NCI-H128 (cell line): ENCODE results near the gene MYH3.
"Not testable (repeated sequence)": the region's sequence is repeated elsewhere in the genome, so short reads cannot be mapped to it uniquely, and the experiment has no call there.

Experiments used
- DNase-seq: peaks from one replicate; lab custom pipeline; 2025; ENCODE audit not compliant: unreplicated experiment; lab: John Stamatoyannopoulos, UW

The MYH3 gene

DNA sequence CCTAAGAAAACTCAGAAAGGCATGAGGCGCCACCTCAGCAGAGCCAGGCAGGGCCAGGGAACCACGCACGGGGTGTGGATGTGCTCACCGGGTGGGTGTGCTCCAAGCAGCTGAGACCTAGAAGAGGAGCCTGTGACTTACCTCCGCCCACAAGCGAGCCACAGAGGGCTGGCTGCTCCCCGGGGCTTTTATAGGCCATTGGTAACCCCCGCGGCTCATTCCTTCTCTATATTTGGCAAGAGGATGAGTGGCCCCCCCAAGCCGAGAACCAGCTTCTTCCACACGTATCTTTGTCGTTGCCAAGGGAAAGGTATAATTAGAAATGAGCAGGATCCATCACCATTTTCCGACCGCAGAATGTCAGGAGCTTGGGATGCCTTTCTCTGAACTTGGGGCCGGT lies at the start of gene MYH3:
MYH3 (minus strand) TSS at position 162 of the 400 bp plus-strand sequence. CDS start 2,245 bp downstream, outside the sequence.
- no peak for DNase-seq

DNA sequence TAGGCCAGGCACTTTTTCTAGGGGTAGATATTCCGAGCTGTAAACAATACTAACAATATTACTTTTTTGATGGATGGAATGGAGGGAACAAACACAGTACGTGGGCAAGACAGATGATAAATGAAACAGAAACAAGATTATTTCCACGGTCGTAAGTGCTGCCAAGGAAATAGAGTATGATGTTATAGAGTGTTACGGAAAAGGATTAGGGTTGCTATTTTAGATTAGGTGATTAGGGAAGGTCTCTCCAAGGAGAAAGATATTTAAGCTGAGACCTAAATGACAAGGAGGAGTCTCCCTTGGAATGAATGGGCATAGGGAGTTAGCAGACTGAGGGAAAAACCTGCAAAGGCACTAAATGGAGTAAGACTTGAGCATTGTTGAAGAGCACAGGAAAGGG lies 48.6 kb upstream of the MYH3 start:
- DNase-seq, result no peak

DNA sequence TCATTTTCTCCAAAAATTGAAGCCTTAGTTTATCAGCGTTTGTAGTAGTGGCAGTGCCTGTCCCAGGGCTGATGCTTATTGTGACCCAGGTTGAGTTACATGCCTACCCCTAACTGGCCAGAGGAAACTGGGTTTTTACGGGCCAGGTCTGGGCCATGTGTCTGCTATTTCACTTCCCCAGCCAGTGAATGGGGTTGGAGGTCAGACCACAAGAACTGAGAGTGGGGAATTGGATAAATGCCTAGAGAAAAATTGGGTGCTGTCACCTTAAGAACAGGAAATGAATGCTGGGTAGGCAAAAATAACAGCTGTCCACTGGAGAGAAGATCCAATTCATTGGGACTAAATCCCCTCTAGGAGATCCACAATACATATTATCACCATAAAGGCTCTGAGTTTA lies 45.5 kb upstream of the MYH3 start:
- no peak for DNase-seq

DNA sequence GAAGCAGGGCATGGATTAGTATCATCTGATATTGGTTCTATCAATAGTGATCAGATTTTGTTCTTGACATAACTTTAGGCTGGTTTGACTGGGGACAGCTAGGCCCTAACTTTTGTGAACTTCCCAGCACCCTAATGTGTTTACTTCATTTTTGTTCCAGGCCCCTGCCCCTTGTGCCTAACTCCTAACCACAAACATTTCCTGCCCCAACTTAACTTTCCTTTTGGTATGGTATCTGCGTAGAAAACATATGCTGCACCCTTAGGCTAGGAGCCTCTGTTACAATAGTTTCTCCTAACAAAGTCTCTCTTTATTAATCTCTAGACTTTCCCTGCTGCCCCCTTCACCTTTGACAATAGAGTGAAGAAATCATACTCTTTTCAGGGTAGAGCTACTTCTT lies 42.7 kb upstream of the MYH3 start:
- no peak for DNase-seq

DNA sequence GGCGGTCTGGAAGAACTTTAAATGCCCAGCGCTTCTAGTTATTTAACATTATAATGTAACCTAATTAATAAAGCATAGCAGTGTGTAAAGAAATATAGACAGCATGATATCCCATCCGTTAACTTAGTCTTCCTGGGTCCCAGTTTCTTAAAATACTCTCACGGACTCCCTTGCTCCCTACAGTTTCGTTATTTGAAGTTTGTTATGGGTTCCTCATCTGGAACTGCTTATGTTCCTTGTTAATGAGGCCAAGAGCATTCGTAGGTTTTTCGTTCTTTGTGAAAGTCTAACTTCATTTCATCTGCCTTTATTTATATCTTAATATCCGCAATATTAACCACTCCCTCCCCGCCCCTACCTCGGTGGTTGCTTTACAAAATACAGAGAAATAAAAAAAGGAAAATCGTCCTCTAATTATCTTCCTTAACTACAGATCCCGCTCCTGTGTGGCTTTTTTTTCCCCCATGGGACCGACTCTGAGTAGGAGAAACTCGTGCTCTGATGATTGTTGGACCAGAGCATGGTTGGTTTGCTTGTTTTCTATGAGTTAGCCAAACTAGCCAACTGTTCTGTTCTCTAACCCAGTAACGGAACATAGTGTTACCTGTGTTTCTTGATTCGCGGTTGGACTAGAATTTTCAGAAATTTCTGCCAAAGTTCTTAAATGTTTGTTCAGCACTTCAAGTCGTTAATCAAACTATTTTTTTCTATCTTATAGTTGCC lies 41.1 kb upstream of the MYH3 start:
- DNase-seq, result no peak

DNA sequence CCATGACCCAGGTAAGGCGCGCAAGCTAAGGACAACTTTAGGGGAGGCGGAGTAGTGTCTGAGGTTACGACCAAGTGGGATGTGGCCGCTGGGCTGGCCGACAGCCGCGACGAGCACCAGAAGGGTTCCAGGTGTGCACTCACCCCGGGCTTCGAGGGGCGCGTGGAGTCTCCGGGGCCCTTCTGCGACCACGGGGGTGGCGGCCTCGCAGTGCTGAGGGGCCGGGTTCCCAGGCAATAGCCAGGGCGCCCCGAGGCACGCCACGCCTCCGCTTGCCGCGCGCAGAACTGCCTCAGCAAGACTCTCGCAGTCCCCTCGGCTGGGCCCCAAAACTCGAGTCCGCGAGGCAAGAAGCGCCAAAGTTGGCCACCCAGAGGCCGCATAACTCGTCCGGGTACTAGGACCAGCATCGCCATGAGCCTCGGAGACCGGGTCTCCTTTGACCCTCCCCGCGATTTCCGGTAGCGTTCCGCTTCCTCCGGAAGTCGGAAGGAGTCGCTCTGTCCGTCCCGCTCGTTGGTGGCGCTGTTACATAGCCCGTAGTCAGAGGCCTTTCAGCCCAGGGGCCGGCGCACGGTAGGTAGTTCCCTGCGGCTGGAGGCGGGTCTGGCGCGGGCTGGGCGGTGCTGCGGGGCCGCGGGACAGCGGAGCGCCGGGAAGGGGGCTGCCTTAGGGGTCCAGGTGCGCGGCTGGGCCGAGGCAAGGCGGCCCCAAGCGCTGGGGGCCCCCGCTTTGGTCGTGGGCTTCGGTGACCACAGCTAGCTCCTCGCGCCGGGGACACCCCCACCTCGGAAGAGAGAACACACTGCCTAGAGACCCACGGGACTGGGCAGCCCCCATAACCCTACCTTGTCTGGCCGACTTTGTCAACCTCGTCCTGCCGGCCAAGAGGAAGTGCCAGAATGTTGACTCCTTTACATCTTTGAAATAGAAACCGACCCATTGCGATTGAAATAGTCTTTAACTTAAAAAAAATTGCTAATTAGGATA lies 40.3 kb upstream of the MYH3 start, which contains the start of the genes ADPRM and SCO1:
ADPRM (plus strand) TSS at position 503 of the 990 bp plus-strand sequence. CDS start 7,333 bp downstream, outside the sequence.
SCO1 (minus strand) TSS at position 442 of the 990 bp plus-strand sequence; CDS start at position 416, 26 bp downstream.
- DNase-seq, result peak; percentile 60

DNA sequence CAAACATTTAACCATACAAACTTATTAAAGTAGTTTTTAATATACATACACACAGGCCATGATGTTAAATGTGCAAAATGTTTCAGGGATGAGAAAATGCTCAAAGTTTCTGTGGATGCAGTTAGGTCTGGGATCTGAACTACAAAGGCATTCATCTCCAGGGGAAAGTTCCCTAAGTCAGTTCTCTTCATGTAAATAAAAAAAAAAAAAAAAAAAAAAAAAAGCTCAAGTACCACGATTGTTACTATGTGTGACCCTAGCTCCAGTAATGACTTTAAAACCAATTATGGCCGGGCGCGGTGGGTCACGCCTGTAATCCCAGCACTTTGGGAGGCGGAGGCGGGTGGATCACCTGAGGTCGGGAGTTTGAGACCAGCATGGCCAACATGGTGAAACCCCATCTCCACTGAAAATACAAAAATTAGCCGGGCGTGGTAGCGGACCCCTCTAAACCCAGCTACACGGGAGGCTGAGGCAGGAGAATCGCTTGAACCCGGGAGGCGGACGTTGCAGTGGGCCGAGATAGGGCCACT lies 38.8 kb upstream of the MYH3 start:
- DNase-seq, result not testable (repeated sequence)

DNA sequence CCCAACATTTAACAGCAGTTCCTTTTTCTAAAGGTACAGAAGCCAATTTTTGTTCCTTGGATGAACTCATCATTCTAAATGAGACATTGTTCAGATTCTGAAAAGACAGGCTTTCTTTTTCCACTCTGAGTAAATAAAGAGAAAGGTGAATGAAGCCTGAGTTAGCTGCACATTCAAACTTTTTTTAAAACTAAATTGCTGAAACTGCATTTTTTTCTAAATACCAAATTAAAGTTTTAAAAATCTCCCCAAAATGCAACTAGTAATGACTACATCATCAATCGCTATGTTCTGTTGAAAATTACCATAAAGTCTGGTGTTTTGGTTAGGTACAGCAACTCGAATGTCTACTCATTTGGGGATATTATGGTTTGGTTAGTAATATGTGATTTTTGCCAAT lies 30.4 kb upstream of the MYH3 start:
- no peak for DNase-seq

DNA sequence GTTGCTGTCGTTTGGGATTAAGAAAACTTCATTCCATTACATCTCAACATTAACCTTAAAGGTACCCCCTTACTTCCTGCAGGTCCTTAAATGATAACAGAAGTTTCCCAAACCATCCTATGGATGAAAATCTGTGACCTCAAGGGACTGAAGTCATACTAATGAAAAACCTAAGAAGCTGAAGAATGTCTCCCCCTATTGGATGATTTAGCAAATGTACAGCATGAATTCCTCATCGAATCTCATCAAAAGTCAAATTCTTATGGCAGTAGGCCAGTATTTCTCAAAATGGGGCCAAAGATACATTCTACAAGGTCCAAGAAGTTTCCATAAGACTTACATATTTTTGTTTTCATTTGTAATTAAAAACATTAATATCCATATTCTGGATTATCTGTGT lies 26.7 kb upstream of the MYH3 start:
- DNase-seq, result no peak

DNA sequence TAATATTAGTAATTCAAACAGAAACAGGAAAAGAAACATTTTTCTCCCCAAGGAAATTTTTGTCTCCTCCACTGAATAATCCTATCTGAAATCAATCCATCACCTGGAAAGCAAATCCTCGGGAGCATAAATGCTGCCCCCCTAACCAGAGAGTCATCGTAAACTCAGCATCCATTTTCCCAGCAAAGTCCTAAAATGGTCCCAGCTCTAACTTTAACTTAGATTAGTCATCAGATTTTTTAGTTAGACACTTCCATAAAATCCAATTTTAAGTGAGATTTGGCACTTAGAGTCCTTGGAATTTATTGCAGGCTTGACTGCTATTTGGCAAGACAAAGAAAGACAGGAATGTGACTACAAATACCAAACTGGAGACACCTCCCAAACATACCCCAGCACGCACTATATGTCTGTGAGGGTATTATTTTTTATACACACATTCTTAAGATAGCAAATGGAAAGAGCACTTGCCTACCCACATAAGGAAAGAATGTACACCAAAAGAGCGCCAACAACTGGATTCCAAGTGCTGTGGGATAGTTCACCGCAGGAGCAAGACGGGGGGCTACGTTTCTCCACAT lies 24.8 kb upstream of the MYH3 start:
- no peak for DNase-seq

DNA sequence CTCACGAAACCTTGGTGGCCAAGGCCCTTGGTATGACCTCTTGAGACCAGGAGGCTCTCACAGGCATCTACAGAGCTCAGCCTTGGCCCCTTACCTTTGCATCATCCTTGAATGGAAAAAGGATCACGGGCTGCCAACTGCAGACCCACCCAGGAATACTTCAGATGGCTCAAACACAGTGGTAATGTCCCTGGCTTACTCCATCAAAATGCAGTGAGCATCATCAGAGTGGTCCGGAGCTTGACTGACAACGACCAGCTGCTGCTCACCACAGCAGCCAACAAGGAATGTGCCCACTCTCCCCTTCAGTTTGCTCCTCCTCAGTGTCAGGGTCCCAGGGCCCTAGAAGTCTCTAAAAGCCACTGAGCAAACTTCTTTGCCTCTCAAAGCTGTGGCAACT lies 17.6 kb upstream of the MYH3 start:
- no peak for DNase-seq

DNA sequence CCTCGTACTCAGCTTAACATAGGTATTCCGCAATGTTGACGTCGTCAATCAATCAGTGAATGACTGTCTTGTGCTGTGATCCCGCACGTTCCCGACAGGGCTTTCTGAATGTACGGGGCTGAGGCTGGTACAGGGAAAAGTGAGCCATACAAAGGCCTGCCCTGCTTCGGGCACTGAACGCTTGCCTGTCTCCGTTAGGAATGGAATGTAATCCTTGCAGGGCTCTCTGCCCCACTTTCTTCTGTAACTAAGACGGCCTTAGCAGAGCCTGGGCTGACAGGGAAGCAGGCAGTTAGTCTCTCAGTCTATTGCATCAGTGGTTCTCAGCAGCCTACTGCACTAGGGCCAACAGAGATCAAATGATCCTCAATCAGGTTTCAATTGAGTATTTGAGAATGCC lies 16.2 kb upstream of the MYH3 start:
- DNase-seq, result no peak

DNA sequence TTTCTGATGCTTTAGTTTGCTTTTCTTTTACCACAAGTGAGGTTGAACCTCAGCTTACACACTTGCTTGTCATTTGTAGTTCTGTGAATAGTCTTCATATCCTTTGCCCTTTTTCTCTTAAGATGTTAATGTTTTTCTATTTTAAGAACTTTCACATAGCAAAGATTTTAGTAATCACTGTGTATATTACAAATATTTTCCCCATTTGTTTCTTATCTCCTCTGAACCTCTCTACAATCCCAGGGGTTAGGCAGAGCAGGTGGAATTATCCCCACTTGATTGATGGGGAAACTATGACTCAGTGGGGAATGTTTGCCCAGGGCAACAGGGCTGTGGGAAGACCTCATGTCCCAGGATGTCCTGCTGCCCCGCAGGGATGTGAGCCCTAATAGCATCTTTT lies 11.7 kb upstream of the MYH3 start:
- no peak for DNase-seq

DNA sequence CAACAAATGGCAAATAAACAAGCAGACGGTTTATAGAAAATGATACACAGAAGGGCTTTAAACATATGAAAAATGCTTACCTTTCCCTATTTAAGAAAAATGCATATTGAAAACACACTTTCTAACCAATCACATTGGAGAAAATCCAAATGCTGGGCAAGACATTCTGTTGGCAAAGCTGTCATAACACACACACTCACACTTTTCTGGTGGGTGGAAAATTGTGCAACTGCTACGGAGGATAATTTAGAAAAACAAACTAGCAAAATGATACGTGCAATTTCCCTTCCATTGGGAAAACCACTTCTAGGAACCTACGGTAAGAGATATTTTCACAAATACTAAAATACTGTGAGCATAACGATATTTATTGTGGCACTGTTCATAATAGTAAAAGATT lies 9.8 kb upstream of the MYH3 start:
- DNase-seq, result no peak

DNA sequence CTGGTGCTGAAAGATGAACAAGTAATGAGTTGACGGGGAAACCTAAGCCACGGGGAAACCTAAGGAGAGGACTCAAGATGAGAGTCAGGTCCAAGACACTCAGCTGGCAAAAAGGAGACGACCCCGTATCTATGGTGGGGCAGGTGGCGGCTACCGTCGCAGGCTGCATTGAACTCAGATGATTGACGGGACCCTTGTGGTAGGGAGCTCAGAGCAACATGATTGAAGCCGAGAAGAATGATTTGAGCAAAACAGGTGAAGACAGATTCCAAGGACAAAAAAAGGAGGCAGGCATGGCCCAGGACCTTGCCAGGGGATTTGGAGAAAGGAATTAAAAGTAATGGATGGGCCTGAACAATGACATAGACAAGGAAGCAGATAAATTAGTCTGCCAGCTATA lies 7.5 kb upstream of the MYH3 start:
- no peak for DNase-seq

DNA sequence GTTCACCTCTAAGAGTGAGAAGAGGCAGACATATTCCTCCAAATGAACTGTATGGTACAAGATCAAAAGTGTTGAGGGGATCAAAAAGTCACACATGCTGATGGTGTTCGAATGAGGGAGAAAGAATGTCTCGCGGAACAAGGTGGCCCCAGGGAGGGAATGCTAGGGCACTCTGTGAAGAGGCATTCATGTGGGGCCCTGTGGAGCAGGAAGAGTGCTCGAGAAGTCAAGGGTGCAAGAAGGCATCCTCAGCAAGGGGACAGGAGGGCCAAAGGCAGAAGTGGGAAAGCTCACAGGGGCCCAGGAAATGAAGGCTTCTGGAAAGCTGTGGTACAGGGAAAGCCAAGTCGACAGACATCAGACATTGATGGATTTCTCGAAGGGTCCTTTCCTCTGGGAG lies 6.1 kb upstream of the MYH3 start:
- no peak for DNase-seq

DNA sequence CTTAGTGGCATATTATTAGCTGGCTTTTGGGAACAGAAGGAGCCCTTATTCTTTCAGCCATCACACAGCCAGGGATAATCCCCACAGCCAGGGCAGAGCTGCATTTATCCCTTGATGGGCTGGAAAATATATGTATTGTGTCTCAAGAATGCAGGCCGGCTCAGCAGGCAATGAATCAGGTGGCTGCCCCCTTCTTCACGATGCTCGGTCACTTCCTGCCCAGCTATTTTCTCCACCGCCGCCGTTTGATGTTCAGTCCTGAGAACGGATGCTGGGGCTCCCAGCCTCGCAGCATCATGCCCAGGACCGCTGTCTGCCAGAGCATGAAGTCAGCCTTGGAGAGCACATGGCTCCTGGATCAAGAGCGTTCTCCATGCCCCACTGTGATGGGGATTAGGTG lies 4.3 kb upstream of the MYH3 start:
- DNase-seq, result no peak

DNA sequence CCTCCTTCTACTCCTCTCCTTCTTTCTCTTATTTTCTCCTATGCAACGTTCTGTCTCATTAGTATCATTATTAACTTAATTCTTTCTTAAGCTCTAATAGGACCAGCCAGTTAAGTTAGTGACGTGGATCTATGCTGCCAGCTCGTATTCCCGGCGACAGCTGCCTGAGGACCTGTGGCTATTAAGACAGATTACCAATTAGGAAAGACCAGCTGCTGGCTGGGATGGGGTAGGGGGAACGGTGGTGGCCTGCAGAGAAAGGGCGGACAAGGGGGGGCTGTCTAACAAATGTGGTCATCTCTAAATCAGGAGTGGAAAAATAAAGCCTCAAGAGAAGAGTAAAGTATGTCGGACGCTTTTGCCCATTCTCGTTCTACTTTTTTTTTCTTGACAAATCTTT lies 770 bp upstream of the MYH3 start:
- no peak for DNase-seq

DNA sequence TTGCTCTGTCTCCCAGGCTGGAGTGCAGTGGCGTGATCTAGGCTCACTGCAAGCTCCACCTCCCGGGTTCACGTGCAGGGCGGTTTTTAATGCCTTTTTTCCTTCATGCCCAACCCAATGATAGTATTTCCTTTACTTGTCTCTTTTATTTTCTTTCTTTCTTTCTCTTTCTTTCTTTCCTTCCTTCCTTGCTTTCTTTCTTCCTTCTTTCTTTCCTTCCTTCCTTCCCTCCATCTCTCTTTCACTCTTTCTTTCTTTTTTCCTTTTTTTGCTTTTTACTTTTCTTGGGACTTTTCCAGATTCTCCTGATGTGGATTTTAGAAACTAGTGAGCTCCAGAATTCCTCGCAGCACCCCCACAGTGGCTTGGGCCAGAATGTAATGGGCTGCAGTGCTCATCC lies 3.1 kb downstream of the MYH3 start:
- no peak for DNase-seq

DNA sequence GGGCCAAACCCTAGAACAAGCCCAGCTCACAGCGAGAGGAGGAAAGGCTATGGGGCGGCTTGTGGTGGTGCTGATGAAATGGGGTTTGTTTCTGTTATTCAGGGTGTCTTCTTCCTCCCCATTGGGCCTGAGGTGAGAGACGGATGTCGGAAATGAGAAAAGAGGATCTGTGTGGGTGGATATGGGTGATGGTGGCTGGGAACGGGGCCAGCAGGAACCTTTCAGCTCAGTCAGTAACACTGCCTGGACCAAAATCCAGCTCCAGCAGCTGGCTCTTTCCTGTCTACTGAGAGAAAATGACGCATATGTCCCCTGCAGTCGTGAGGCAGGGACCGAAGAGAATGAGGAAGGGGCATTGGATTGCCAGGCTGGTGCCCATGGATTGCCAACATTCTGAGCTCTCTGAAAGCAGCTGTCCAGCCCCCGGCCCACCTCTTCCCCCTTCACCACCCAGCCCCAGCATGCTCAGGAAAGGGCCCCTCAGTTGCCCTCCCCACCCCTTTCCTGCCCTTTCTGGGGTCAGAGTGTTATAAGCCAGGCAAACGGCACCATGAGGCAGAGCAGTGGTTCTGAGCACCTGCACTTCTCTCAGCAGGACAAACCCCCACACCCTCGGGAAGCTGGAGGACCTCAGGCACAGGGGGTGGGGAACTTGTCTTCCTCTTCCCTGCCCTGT lies 4.0 kb downstream of the MYH3 start:
- DNase-seq, result no peak

DNA sequence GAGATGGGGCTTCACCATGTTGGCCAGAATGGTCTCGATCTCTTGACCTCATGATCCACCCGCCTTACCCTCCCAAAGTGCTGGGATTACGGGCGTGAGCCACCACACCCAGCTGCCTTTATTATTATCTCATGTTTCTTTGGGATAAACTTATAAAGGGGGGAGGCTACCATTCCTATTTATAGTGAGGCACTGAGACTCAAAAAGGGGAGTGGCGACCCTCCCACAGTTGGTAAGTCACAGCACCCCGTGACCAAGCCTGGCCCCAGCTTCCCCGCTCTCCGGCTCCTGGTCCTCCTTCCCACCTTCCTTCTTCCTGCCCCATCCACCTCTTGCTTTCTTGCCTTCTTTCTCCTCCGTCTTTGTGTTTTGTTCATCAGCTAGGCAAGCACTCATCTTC lies 5.2 kb downstream of the MYH3 start:
- no peak for DNase-seq
